DMS 273 (cell line): ENCODE results near the gene PDZRN3.

Experiments
- DNase-seq: peaks from one replicate; lab custom pipeline; 2025; ENCODE audit not compliant: unreplicated experiment; lab: John Stamatoyannopoulos, UW

PDZRN3 gene

DNA sequence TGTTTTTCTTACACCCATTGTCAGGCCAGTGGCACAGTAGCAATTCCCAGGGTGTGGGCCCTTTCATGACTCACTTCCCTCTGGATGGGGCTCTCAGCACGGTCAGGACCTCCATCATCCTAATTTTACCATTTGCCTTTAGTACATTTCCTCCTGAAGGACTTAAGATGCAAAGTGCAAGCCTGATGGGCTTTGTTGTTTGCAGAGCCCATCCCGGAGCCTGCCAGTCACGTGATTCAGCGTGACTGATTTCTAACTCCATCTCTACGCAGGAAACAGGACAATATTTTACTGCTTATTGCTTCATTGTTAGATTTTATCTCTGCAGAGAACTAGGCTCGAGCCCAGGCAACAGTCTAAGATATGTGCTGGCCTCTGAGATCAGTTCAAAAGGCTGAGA, 223.7 kb downstream of the PDZRN3 start:
- no peak for DNase-seq

DNA sequence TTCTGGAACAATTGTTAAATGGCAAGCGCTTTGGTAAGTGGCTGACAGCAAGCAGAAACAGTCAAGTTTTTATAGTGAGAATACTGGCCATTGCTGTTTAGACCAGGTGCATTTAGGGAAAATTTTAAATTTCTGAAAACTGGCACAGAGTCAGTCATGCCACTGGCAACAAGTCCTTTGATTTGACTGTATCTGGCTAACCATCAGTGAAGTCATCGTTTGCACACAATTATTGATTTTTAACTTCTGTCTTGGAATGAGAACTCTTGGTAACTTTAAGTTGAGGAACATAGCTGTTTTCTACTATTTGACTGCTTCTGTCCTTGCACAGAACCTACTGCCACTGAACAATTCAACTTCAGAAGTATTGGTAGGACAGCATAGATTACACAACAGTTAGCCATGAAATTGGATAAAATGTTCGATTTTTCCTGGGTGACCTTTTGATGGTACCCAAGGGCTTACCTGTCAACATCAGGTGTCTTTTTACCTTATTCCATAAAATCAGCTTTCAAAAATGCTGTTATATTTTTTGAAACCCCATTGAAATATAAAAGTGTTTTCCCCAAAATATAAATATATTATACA, 225.0 kb downstream of the PDZRN3 start:
- no peak for DNase-seq

DNA sequence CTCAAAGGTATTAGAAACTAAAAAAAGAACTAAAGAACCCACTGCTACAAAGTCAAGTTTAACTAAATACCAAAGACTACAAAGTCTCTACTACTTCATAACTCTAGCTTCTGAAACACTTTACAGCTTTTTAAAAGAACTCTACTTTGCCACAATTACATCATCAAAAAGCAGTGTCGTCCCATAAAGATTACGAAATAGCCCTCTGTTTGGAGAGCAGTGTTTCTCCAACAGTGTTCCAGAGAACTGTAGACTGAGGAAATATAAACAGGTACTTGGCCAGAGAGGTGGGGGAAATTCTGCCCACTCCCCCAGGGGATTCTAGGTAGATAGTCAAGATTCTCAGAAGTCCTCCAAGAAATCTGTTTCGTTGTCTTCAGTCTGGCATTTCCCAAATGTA, 225.6 kb downstream of the PDZRN3 start:
- DNase-seq = no peak

DNA sequence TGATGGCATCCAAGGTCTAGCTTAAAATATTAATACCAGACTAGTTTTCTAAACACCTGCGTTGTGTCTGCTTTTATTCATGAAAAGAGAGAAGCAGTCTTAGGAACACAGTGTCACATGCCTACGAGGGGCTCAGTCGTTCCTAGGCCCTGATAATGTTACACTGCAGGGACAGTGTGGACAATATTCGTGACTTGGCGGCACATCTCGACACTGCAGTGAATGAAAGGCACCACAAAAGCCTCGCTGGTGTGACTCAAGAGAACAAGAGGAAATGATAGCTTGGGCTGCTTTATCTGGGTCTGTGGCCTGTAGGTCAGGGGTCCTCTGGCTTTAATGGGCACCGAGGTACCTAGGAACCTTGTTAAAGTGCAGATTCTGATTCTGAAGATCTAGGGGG, 226.7 kb downstream of the PDZRN3 start:
- no peak for DNase-seq

DNA sequence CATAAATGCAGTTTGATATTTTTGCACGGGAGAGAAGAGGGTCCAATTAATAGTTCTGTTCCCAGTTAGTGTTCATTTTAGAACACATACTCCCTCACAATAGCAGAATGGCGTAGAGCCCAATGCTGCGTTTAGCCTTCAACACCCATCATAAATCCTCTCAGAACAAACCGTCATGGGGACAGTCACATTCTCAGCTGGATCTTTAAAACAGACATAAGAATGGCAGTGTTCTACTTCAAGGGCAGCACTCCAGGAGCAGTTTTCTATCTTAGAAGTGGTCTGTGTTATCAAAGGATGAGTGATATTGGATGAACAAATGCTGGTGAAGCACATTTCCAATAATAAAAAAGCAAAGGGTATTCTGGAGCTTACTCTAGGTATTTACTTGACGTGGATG, 230.5 kb downstream of the PDZRN3 start:
- DNase-seq = no peak

DNA sequence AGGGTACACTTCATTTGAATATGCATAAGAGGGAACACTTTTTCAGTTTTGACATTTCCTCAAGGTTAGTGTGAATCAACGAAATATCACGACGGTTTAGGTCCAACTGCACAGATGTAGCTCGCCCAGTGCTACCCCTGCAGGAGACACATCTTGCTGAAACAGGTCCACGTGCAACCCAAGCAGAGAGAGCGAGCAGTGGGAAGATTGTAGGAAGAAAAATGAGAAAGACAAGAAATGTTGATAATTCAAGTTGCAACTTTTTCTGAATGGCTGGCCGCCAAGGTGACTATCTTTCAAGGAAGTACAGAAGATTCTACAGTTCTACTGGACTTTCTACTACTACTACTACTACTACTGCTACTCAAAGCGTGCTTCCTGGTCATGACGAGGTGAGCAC, 231.7 kb downstream of the PDZRN3 start:
- no peak for DNase-seq

DNA sequence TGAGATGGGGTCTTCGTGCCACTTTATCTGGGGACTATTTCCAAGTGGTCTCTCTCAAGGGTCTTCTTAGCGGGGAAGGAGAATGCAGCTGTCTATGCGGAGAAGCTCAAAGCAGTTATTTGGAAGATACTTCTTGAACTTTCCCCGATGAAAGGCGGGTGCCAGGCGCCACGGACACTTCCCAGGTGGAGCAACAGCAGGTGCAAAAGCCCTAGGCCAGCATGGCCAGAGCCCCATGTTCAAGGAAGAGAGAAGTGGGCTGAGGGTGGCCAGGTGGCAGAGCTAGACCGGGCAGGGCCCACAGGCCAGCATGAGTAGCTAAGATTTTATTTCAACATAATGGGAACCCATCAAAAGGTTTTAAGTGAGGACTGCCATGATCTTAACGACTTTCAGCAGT, 232.8 kb downstream of the PDZRN3 start:
- DNase-seq = no peak

DNA sequence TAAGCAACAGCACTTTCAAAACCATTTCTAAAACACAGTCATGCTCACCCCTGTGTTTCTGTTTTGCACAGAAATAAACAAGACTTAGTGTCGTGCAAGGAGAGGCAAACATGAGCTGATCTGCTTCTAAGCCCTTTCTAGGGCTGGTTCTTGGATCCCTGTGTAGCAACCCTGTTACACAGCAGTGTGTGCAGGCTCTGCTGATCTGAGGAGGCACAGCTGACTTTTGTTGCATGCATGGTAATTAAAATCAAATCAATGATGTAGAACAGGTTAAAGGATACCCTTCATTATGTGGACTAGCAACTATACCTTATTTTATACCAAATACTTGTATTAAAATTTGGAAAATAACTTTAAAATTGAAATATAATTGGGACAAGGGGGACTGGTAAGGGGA, 234.8 kb downstream of the PDZRN3 start:
- DNase-seq = no peak

DNA sequence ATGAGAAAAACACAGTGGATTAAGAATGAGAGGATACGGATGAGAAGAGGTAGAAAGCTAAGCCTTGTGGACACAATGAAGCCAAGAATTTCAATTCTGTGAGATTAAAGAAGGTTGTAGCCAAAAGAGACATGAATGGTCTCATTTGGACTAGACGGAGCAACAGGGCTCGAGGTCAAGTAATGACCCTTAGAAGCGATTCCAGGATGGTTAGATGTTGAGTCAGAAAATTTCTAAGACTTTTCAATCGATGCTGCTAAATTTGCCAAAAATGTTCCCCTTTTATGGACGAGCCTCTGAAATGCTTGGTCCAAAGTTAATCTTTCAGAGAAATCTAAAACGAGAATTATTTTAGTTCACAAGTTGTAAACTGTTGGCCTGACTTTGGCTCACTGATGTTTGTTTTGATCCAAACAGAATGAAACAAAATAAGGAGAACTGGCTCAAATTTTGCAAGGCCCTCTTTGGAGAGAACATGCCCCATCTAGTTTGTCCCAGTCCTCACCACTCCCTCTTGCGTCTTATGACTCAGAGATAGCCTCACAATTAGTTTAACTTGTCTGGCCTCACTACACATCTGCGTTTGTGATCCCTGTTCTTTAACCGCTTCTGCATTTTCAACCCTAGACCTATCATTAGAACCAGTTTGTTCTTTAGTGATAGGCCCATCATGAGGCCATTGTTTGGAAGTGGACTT, 235.5 kb downstream of the PDZRN3 start:
- DNase-seq = no peak

DNA sequence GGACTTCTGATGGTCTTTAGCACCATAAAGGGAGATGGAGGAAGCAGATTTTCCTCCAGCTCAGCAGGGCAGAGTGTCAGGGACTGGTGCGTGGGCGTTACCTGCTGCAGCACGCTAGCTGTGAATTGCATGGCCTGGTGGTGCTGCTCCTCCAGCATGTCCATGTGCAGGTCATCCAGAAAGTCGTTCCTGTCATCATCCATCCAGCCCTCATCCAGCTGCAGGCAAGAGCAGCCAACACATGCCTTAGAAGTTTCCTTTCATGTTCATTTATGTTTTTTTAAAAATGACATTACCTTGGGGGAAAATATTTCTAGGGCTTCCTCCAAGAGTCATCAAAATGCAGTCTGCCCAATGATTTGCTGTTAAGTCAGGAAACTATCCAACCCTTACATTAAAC, 239.2 kb downstream of the PDZRN3 start:
- DNase-seq = no peak

DNA sequence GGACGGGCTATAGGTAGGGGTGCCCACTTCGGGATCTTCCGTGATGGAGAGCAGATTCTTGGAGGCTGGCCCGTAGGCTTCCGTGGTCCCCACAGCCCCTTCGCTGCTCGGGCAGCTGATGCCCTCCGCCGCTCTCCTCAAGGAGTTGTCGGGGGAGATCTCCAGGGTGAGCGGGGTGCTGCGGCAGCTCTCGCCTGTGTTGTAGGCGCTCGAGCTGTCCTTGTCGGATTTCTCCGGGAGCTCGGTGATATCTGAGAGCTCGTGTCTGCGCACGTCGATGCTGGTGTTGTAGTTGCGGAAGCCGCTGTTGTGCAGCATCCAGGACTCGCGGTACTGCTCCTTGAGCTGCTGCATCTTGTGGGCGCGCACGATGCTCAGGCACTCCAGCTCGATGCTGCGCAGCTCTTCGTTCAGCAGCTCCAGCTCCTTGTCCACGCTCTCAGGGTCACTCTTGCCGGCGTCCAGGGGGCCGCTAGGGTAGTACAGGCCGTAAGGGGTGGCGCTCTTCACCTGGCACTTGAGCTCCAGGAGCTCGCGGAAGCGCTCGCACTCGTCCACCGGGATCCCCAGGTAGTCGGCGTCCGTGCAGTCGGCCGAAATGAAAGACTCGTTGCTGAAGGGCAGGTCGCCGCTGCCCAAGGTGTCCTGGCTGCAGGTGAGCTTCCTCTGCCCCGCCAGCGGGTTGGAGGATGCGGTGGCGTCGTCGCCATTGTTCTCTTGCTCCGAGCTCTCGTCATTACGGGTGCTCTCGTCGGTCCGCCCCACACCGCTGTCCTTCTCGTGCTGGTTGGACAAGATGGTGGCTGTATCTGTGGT, 240.4 kb downstream of the PDZRN3 start:
- DNase-seq = no peak

DNA sequence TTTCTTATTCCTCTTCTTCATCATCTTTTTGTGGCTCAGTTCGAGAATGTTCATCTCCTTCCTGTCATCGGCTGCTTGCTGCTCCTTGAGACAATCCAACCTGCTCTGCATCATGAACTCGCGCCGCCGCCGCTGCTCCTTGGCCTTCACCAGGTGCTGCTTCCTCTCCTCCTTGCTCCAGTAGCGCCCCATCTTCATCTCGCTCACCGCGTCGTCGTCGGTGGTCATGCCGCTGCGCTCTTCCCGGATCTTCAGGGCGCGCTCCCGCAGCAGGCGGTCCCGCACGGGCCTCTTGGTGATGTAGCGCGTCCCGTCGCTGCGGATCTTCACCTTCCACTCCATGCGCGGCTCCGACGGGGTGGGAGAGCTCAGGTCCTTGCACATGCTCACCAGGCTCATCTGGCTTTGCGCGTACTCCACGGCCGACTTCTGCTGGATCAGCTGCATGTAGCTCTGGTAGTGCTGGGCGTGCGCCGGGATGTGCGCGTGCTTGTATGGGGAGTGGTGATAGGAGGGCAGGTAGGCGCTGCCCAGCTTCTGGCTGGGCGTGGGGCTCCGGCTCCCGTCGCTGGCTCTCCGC, 241.2 kb downstream of the PDZRN3 start:
- DNase-seq = no peak

DNA sequence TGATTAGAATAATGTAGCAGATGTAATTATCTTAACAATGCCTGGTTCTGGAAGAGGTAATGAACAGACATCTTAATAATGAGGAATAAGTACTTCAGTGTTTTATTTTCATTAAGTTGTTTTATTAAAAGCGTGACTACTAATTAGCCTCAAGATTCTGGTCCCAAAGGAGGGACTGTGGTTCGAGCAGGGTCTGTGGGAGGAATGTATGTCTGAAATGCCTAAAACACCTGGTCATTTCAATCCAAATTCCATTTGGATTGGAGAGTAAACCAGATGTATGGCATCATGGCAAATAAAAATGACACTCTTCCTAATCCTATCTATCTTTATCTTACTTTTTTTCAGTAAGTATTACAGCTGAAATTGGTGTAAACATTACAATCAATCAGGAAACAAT, 243.2 kb downstream of the PDZRN3 start:
- DNase-seq = no peak

DNA sequence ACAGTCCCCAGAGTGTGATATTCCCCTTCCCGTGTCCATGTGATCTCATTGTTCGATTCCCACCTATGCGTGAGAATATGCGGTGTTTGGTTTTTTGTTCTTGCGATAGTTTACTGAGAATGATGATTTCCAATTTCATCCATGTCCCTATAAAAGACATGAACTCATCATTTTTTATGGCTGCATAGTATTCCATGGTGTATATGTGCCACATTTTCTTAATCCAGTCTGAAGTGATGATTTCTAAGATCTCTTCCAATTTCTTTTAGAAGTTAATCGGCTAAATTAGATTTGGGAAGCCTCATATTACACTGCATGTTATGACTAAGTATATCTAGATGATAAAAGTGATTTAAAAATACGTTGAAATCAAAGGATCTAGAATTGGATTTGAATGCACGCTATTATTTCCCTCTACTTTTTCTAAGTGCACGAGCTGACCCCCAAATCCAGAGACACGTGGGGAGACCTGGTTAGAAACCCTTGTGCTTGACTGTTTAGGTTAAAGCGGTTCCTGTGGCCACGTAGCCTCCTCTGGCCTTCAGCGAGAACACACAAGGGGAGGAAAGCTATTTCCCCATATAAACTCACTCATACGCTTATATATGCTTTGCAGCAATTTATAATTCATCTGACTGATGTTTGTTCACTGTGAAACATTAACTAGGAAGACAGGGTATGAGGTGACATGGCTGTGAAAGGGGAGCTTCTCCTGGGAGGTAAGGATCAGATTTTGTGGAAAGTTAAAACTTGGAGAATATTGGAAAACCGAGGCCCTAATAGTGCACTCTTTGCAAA, 243.8 kb downstream of the PDZRN3 start:
- DNase-seq = no peak

DNA sequence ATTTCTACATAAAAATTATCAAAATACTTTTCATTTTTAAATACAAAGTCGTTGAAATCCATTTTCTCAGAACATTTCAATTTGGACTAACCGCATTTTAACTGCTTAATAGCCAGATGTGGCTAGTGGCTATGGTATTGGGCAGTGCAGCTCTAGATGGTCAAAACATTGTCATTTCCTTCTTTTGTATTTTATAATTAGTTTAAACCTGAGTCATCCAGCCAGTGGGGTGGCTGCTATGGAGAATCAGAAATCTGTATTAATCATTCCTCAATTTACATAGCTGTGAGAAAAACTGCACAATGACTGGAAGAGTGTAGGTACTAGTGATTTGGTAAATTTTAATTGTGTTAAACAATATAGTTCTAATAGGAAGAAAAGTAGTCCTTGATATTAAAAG, 245.3 kb downstream of the PDZRN3 start:
- DNase-seq = no peak

DNA sequence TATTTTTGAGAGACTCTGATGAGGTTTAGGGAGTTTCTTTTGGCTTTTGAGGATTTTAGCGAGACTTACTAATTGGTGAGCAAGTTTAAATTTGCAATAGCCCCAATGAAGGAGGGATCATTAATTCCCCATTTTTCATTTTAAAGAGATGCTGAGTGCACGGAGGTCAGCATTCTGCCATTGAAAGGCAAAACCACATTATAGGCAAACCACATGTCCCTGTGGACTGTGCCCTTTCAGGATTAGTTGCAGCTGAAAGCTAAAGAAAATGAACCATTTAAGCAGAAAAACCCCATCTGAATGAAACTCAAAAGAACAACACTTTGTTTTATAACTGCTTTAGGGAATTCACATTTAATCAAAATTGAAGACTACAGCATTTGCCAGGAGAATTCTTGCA, 246.5 kb downstream of the PDZRN3 start:
- DNase-seq = no peak

DNA sequence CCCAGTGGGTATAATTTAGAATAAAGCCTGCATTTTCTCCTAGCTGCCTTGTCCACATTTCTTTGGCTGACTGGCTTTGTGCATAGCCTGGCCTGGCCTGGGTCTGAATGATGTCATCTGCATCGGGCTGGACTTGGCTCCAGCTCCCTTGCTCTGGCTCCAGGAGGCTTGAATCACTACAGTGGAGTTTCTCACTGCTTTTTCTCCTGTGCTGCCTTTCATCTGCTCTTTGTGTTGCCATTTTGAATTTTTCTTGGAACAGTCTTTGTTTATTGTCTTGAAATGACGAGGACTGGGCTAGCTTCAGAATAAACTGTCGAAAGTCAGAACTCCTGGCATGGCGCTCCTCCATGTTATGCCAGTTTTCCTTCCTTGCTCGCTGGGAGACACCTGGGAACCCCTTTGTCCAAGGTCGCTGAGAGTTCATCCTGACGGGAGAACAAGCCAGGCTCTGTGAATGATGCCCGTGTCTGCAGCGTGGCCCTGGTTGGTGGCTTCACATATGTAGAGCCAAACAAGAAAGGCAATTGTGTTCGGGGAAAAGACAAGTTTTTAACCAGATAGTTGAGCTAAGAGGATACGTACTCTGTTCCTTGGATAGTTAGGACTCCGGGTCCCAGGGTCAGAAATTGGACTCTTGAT, 258.9 kb downstream of the PDZRN3 start:
- no peak for DNase-seq

DNA sequence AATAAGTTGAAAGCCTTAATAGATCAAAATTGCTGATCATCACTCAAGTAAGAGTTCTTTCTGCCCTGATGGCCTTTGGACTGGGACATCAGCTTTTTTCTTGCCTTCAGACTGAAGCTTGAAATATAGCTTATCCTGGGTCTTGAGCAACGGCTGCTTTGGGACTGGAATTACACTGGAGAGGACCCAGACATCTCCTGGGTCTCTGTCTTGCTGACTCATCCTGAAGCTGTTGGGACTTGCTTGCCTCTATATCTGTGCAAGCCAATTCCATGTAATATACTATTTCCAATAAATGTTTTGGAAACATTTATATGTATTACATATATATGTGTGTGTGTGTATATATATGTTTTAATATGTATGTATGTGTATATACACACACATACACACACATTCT, 260.2 kb downstream of the PDZRN3 start:
- no peak for DNase-seq

DNA sequence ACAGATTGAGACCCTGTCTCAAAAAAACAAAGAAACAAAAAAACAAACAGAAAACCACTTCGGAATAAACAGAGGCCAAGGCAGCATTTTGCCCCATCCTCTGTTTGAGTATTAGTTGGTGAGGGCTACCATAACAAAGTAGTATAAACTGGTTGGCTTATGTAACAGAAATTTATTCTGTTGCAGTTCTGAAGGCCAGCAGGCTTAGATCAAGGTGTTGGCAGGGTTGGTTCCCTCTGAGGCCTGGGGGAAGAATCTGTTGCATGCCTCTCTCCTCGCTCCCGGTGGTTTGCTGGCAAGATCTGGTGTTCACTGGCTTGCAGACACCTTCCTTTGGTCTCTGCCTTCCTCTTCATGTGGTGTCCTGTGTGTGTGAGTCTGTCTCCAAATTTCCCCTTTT, 261.6 kb downstream of the PDZRN3 start:
- no peak for DNase-seq

DNA sequence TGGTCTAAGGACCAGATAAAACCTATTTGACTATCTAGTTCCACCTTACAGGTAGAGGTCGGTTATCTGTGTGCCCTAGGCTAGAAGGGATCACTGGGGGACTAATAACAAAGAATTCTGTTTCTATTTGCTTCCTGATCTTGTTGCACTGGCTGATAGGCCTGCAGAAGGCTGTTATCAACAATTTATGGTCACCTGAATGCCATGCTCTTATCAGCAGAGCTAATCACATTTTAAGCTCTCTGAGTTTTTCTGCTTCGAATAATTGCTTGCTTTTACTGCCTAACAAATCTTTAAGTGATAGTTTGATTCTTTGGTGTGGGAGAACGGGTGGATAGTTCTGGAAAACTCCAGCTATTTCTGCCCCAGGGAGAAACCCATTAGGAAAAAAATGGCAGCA, 263.1 kb downstream of the PDZRN3 start:
- no peak for DNase-seq
